HepG2 (cell line): Measurements from ENCODE around the gene ANO6. TPM values are rescaled to one million over a fixed set of nuclear protein-coding genes. Genes with fewer than 3 reads are reported as not detected.

Source experiments
- ATAC-seq: fragments of 200-7000 bp; cut with Tn5 transposase; 3 replicates; pipeline ENCODE4 v1.9.1; 2020; ENCODE audit warnings: mild to moderate bottlenecking, moderate library complexity
- BruUV-seq: library from RNA; stranded (reverse); fragments of 400-500 nt; replicated peaks from 2 replicates; lab custom pipeline; 2021; lab: Mats Ljungman, UMichigan
- CTCF ChIA-PET: fragments of 300-600 bp; formaldehyde crosslinking; extraction: SDS; loops from one replicate; lab custom pipeline; 2021; ENCODE audit warnings: low total read pairs, inconsistent platforms, low intra/inter-chr PET ratio; lab: Yijun Ruan, JAX
- POLR2A ChIA-PET: fragments of 350-600 bp; sonication (Branson Sonifier 250); formaldehyde crosslinking; loops from one replicate; lab custom pipeline; 2020; ENCODE audit warnings: antibody characterized with exemption, inconsistent platforms; lab: Yijun Ruan, JAX
- DNase-seq: peaks from one replicate; pipeline ENCODE4 v3.0.0-alpha.2; 2015; ENCODE audit warnings: low spot score
- FAIRE-seq: peaks from 3 replicates; lab custom pipeline; 2011; peaks lifted over from hg19 to GRCh38; lab: Jason Lieb, UNC
- H2AFZ ChIP-seq: one replicate; pipeline ENCODE4 v1.6.1; 2011; ENCODE audit warnings: low read length, inconsistent platforms
- H3K27ac ChIP-seq: fragments of 300-600 bp; 3 replicates; pipeline ENCODE4 v1.8.0; 2011; ENCODE audit warnings: mixed run types, mild to moderate bottlenecking, mixed read lengths, low read length, inconsistent platforms; ENCODE audit not compliant: insufficient read depth; ENCODE audit errors: extremely low read length
- H3K27me3 ChIP-seq, 2 experiments: fragments of 200-600 bp in 1 of 2; 2 replicates in 1 of 2; 3 replicates in 1 of 2; pipeline versions ENCODE4 v1.6.0 to v1.8.0; 2011; ENCODE audit warnings: low read length in 2 of 2, mild to moderate bottlenecking in 2 of 2, moderate library complexity in 2 of 2, inconsistent platforms in 1 of 2; ENCODE audit not compliant: insufficient read depth in 2 of 2, control insufficient read depth in 1 of 2
- H3K36me3 ChIP-seq, 2 experiments: fragments of 200-600 bp in 1 of 2; replicated peaks in 1 of 2; 2 replicates in 1 of 2; 3 replicates in 1 of 2; pipeline versions ENCODE4 v1.5.1 to v1.8.0; 2011; ENCODE audit warnings: low read length in 2 of 2, inconsistent platforms in 1 of 2; ENCODE audit not compliant: insufficient read depth in 2 of 2, control insufficient read depth in 1 of 2
- H3K4me1 ChIP-seq: 2 replicates; pipeline ENCODE4 v1.5.1; 2012; ENCODE audit warnings: low read length, inconsistent platforms; ENCODE audit not compliant: insufficient read depth
- H3K4me2 ChIP-seq: 2 replicates; pipeline ENCODE4 v1.6.0; 2011; ENCODE audit warnings: low read depth, low read length, inconsistent platforms
- H3K4me3 ChIP-seq, 3 experiments: fragments of 200-600 bp in 1 of 3; sonication (generic), shearing (Covaris generic) in 1 of 3; replicated peaks in 1 of 3; 2 replicates each; pipeline ENCODE4 v1.5.1; 2011 to 2016; ENCODE audit warnings: low read length in 3 of 3, inconsistent platforms in 2 of 3, low read depth in 2 of 3, mild to moderate bottlenecking in 2 of 3, control low read depth in 1 of 3, mixed read lengths in 1 of 3; ENCODE audit not compliant: insufficient read depth in 1 of 3
- H3K79me2 ChIP-seq: one replicate; pipeline ENCODE4 v1.6.1; 2011; ENCODE audit warnings: low read length, inconsistent platforms; ENCODE audit not compliant: insufficient read depth
- H3K9ac ChIP-seq: 2 replicates; pipeline ENCODE4 v1.6.0; 2011; ENCODE audit warnings: mild to moderate bottlenecking, low read depth, low read length, inconsistent platforms; ENCODE audit not compliant: insufficient read depth
- H3K9me3 ChIP-seq: 2 replicates; pipeline ENCODE4 v1.5.1; 2012; ENCODE audit warnings: mild to moderate bottlenecking, low read length
- H4K20me1 ChIP-seq: 2 replicates; pipeline ENCODE4 v1.6.0; 2011; ENCODE audit warnings: inconsistent platforms, mild to moderate bottlenecking, low read length, moderate library complexity; ENCODE audit not compliant: insufficient read depth
- CBX2 ChIP-seq, 2 experiments: fragments of 200-600 bp in 1 of 2; sonication (generic); formaldehyde crosslinking in 1 of 2; IDR thresholded peaks; 2 replicates each; pipeline versions ENCODE4 v1.7.0 to v1.8.1; 2018 to 2022; ENCODE audit warnings: low read depth in 2 of 2, low read length in 1 of 2, mild to moderate bottlenecking in 1 of 2, missing genetic modification reagents in 1 of 2
- HDAC1 ChIP-seq: sonication (generic); formaldehyde crosslinking; IDR thresholded peaks from 2 replicates; pipeline ENCODE4 v1.5.1; 2020; ENCODE audit warnings: mild to moderate bottlenecking, missing genetic modification reagents
- KLF11 ChIP-seq: IDR thresholded peaks from 2 replicates; pipeline ENCODE4 v1.6.1; 2016; ENCODE audit warnings: missing compliant biosample characterization
- MYC ChIP-seq: sonication (generic); formaldehyde crosslinking; IDR thresholded peaks from 2 replicates; pipeline ENCODE4 v1.9.0; 2021; ENCODE audit warnings: missing genetic modification reagents, borderline replicate concordance
- NFYC ChIP-seq: IDR thresholded peaks from 2 replicates; pipeline ENCODE4 v1.6.1; 2016; ENCODE audit warnings: missing genetic modification reagents, missing compliant biosample characterization
- PRDM10 ChIP-seq: sonication (generic); formaldehyde crosslinking; IDR thresholded peaks from 2 replicates; pipeline ENCODE4 v1.4.0; 2020; ENCODE audit warnings: low read depth, missing genetic modification reagents
- REL ChIP-seq: sonication (generic); formaldehyde crosslinking; conservative IDR thresholded peaks from 2 replicates; pipeline ENCODE4 v1.8.0; 2022; ENCODE audit warnings: mild to moderate bottlenecking, missing genetic modification reagents, moderate library complexity
- TARDBP ChIP-seq: sonication (generic); formaldehyde crosslinking; IDR thresholded peaks from 2 replicates; pipeline ENCODE4 v1.8.0; 2022; ENCODE audit warnings: mild to moderate bottlenecking, missing genetic modification reagents
- TGIF2 ChIP-seq: IDR thresholded peaks from 2 replicates; pipeline ENCODE4 v1.6.1; 2016; ENCODE audit warnings: control low read depth, missing compliant biosample characterization
- USF2 ChIP-seq, 2 experiments: sonication (generic) in 1 of 2; formaldehyde crosslinking in 1 of 2; IDR thresholded peaks; 2 replicates each; pipeline versions ENCODE4 v1.5.1 to v1.6.1; 2011 to 2020; ENCODE audit warnings: borderline replicate concordance in 1 of 2, low read depth in 1 of 2, low read length in 1 of 2, mild to moderate bottlenecking in 1 of 2, missing genetic modification reagents in 1 of 2, moderate library complexity in 1 of 2
- ZEB1 ChIP-seq: IDR thresholded peaks from 2 replicates; pipeline ENCODE4 v1.6.1; 2012; ENCODE audit warnings: mild to moderate bottlenecking, low read depth, inconsistent platforms; ENCODE audit not compliant: insufficient replicate concordance
- ZNF530 ChIP-seq: sonication (generic); formaldehyde crosslinking; IDR thresholded peaks from 2 replicates; pipeline ENCODE4 v1.5.0; 2020; ENCODE audit warnings: low read depth, mild to moderate bottlenecking, missing genetic modification reagents
- ZNF841 ChIP-seq: sonication (generic); formaldehyde crosslinking; IDR thresholded peaks from 2 replicates; pipeline ENCODE4 v1.8.1; 2023; ENCODE audit warnings: missing genetic modification reagents, borderline replicate concordance
- WGBS: methylation state at CpG from one replicate; pipeline ENCODE4 v1.1.6; 2017; ENCODE audit warnings: low lambda C conversion rate; 5-methylcytosine and 5-hydroxymethylcytosine counted together
- in situ Hi-C: cut with HindIII; loops from 2 replicates; pipeline ENCODE4 v1.10.0; 2017; ENCODE audit warnings: low pct_unique_long_range_greater_than_20kb; ENCODE audit not compliant: extremely low pct_ligation_motif_present
- intact Hi-C: fragments of 100-400 bp; cut with micrococcal nuclease; formaldehyde crosslinking; loops from one replicate; pipeline ENCODE4 v1.10.0; 2022; ENCODE audit not compliant: unreplicated experiment
- polyA plus RNA-seq, 8 experiments: library from polyadenylated mRNA; depleted of rRNA in 3 of 8; stranded (reverse) in 7 of 8; unstranded in 1 of 8; fragments of >200 nt; fragmentation: Illumina TruSeq in 4 of 8; extraction: Trizol in 4 of 8; gene quantifications; 2 replicates each; pipeline versions ENCODE4 v1.2.1 to v1.2.3, GENCODE V29; 2011 to 2016; ENCODE audit warnings: low read depth in 4 of 8, missing spikeins in 1 of 8, mixed read lengths in 1 of 8; ENCODE audit not compliant: insufficient read depth in 1 of 8
- total RNA-seq, 5 experiments: library from RNA; depleted of rRNA; stranded (reverse); fragments of >200 nt; fragmentation: Illumina TruSeq; extraction: Trizol; gene quantifications; 2 replicates each; pipeline ENCODE4 v1.2.3, GENCODE V29; 2016; ENCODE audit warnings: low read depth in 1 of 5
- TF ChIP-seq, protein P1 (sequence below): sonication (generic); formaldehyde crosslinking; IDR thresholded peaks from 2 replicates; pipeline ENCODE4 v1.4.0; 2020; ENCODE audit warnings: mild to moderate bottlenecking, missing genetic modification reagents

The ANO6 gene
- total and polyA plus RNA-seq, 2 of the 13 experiments (the other 11 are each of a cell fraction or from before 2014, with no cell fraction given), result 37.8 to 57.1 TPM

- no peak for TF ChIP-seq PRDM10 (CRISPR knock-in tag)
- TF ChIP-seq, protein P1, sequence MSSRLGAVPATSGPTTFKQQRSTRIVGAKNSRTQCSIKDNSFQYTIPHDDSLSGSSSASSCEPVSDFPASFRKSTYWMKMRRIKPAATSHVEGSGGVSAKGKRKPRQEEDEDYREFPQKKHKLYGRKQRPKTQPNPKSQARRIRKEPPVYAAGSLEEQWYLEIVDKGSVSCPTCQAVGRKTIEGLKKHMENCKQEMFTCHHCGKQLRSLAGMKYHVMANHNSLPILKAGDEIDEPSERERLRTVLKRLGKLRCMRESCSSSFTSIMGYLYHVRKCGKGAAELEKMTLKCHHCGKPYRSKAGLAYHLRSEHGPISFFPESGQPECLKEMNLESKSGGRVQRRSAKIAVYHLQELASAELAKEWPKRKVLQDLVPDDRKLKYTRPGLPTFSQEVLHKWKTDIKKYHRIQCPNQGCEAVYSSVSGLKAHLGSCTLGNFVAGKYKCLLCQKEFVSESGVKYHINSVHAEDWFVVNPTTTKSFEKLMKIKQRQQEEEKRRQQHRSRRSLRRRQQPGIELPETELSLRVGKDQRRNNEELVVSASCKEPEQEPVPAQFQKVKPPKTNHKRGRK, result no peak
- TF ChIP-seq, all 625 proteins: peak for 0
These were observed 200.2 kb downstream of the ANO6 start (continued) for GRCh38 chr12:45416126-45416525.

DNA sequence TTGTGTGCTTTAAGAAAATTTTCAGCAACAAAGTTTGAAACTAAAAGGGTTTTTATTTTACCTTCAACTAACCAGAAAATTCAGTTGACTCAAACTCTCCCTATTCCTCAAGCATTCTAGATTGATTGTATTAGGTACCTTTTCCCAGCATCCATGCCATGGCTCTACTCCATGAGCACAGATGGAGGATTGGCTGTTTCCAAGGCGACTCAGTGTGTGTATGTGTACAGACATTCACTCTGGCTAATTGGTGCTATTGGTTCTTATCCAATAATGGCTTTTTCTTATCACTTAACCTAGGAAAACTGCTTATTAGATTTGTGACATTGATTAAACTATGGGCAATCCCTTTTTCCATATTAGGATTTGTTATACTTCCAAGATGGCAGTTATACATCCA, 202.6 kb downstream of the ANO6 start:
- WGBS, result 100% methylated on average over 1 of the region's 1 CpG
- DNase-seq (no peak), FAIRE-seq (no peak), ATAC-seq (no peak)
- H3K9ac ChIP-seq, result no peak overlapping the region
- in situ Hi-C loops, result no loop called here
- H3K27ac ChIP-seq, result no peak overlapping the region
- no peaks in the 10 kb centered on the region for H3K27me3 ChIP-seq
- no peaks in the 10 kb centered on the region for H3K79me2 ChIP-seq
- peaks cover 18 to 39% of the 10 kb centered on the region in 2 experiments for H3K36me3 ChIP-seq
- ChIA-PET CTCF (no interaction called here), POLR2A (no interaction called here)
- no peaks in the 10 kb centered on the region for H3K9me3 ChIP-seq
- H3K4me3 ChIP-seq, result no peak overlapping the region
- no TSS peak for BruUV-seq
- intact Hi-C loops, result no loop called here
- TF ChIP-seq CBX2 (IDR thresholded peaks at IDR 0.05; ENCODE audit: low read depth, low read length) (no peak), CBX2 (CRISPR knock-in tag; IDR thresholded peaks at IDR 0.05; ENCODE audit: low read depth) (no peak), KLF11 (CRISPR knock-in tag) (no peak), MYC (CRISPR knock-in tag) (no peak), ZNF841 (CRISPR knock-in tag) (no peak), TGIF2 (CRISPR knock-in tag) (no peak), NFYC (CRISPR knock-in tag) (no peak), ZNF530 (CRISPR knock-in tag) (no peak), HDAC1 (no peak), USF2 (IDR thresholded peaks at IDR 0.05; ENCODE audit: low read depth, low read length) (no peak), USF2 (CRISPR knock-in tag; IDR thresholded peaks at IDR 0.05; ENCODE audit: borderline replicate concordance) (no peak), ZEB1 (no peak), REL (CRISPR knock-in tag) (no peak), TARDBP (CRISPR knock-in tag) (no peak)
- H3K4me2 ChIP-seq, result no peak overlapping the region
- H2AFZ ChIP-seq, result no peak overlapping the region
- H3K4me1 ChIP-seq, result no peaks in the 10 kb centered on the region
- no peaks in the 10 kb centered on the region for H4K20me1 ChIP-seq
